Keratinocyte (primary cell): ENCODE results near the gene SMIM17. TPM values are rescaled to one million over a fixed set of nuclear protein-coding genes. Genes with fewer than 3 reads are reported as not detected.

Experiments used
- DNase-seq: peaks from one replicate; pipeline ENCODE4 v3.0.0-alpha.2; 2011; ENCODE audit warnings: low read depth, missing footprints, low spot score
- FAIRE-seq: peaks from 2 replicates; lab custom pipeline; 2011; peaks lifted over from hg19 to GRCh38; lab: Jason Lieb, UNC
- H2AFZ ChIP-seq: 2 replicates; pipeline ENCODE4 v1.6.0; 2012; ENCODE audit warnings: low read length, control low read depth, inconsistent platforms; ENCODE audit not compliant: control insufficient read depth
- H3K27ac ChIP-seq: 2 replicates; pipeline ENCODE4 v1.5.1; 2011; ENCODE audit warnings: low read length; ENCODE audit not compliant: control insufficient read depth, insufficient read depth
- H3K27me3 ChIP-seq: 3 replicates; pipeline ENCODE4 v1.6.0; 2011; ENCODE audit warnings: low read length; ENCODE audit not compliant: control insufficient read depth, insufficient read depth; ENCODE audit errors: extremely low read depth
- H3K36me3 ChIP-seq, 2 experiments: 2 replicates in 1 of 2; 3 replicates in 1 of 2; pipeline ENCODE4 v1.5.1; 2011; ENCODE audit warnings: low read length in 2 of 2, mild to moderate bottlenecking in 1 of 2; ENCODE audit not compliant: control insufficient read depth in 2 of 2, insufficient read depth in 2 of 2; ENCODE audit errors: extremely low read depth in 1 of 2
- H3K4me1 ChIP-seq: 3 replicates; pipeline ENCODE4 v1.5.1; 2011; ENCODE audit warnings: low read length; ENCODE audit not compliant: control insufficient read depth, insufficient read depth; ENCODE audit errors: extremely low read depth
- H3K4me2 ChIP-seq: 3 replicates; pipeline ENCODE4 v1.6.0; 2011; ENCODE audit warnings: low read depth, low read length; ENCODE audit not compliant: control insufficient read depth, insufficient read depth; ENCODE audit errors: extremely low read depth
- H3K4me3 ChIP-seq, 3 experiments: fragments of 200-600 bp in 1 of 3; sonication (generic) in 1 of 3; 2 replicates in 2 of 3; 3 replicates in 1 of 3; pipeline ENCODE4 v1.5.1; 2011 to 2016; ENCODE audit warnings: low read length in 3 of 3, mild to moderate bottlenecking in 3 of 3, control low read depth in 2 of 3, inconsistent platforms in 1 of 3, low read depth in 1 of 3, mixed read lengths in 1 of 3, mixed run types in 1 of 3, moderate library complexity in 1 of 3; ENCODE audit not compliant: control insufficient read depth in 2 of 3, insufficient read depth in 2 of 3; ENCODE audit errors: extremely low read depth in 1 of 3
- H3K79me2 ChIP-seq: 2 replicates; pipeline ENCODE4 v1.6.0; 2012; ENCODE audit warnings: low read length; ENCODE audit not compliant: control insufficient read depth, insufficient read depth
- H3K9ac ChIP-seq: 3 replicates; pipeline ENCODE4 v1.6.0; 2011; ENCODE audit warnings: low read length; ENCODE audit not compliant: control insufficient read depth, insufficient read depth; ENCODE audit errors: extremely low read depth
- H3K9me1 ChIP-seq: 3 replicates; pipeline ENCODE4 v1.6.0; 2011; ENCODE audit warnings: low read length; ENCODE audit not compliant: control insufficient read depth, insufficient read depth; ENCODE audit errors: extremely low read depth
- H3K9me3 ChIP-seq: 2 replicates; pipeline ENCODE4 v1.5.1; 2012; ENCODE audit warnings: low read depth, low read length; ENCODE audit not compliant: control insufficient read depth
- H4K20me1 ChIP-seq: 3 replicates; pipeline ENCODE4 v1.6.0; 2011; ENCODE audit warnings: low read length; ENCODE audit not compliant: control insufficient read depth, insufficient read depth; ENCODE audit errors: extremely low read depth
- CTCF ChIP-seq, 3 experiments: IDR thresholded peaks in 1 of 3; conservative IDR thresholded peaks in 1 of 3; optimal IDR thresholded peaks in 1 of 3; 2 replicates in 2 of 3; 3 replicates in 1 of 3; pipeline versions ENCODE3 to v1.5.1; 2011; ENCODE audit warnings: low read length in 3 of 3, mild to moderate bottlenecking in 3 of 3, moderate library complexity in 2 of 3, control low read depth in 1 of 3, inconsistent platforms in 1 of 3; ENCODE audit not compliant: insufficient read depth in 2 of 3; ENCODE audit errors: extremely low read depth in 1 of 3
- EZH2 ChIP-seq: IDR thresholded peaks from one replicate; pipeline ENCODE4 v1.6.1; 2012; ENCODE audit warnings: inconsistent platforms, mild to moderate bottlenecking, low read length, moderate library complexity
- dilution Hi-C: fragments of 300-500 bp; cut with MboI; formaldehyde crosslinking; loops from one replicate; pipeline ENCODE4 v1.7.0; 2020; ENCODE audit warnings: low sequenced_read_pairs; ENCODE audit not compliant: extremely low pct_ligation_motif_present
- polyA plus RNA-seq, 5 experiments: library from polyadenylated mRNA; depleted of rRNA in 3 of 5; stranded (reverse) in 3 of 5; stranded (forward) in 1 of 5; unstranded in 1 of 5; fragments of >200 nt; gene quantifications; 1 replicate in 1 of 5; 2 replicates in 3 of 5; 3 replicates in 1 of 5; pipeline versions ENCODE4 v1.2.1 to v1.2.3, GENCODE V29; 2011 to 2012; ENCODE audit warnings: missing spikeins in 2 of 5, low read depth in 1 of 5, low replicate concordance in 1 of 5

Gene SMIM17
- polyA plus RNA-seq, 1 donor (not counting 4 experiments of a cell fraction or from before 2014, with no cell fraction given), result 0.13 TPM

- TF ChIP-seq EZH2 (no peak), CTCF (optimal IDR thresholded peaks at IDR 0.05 in 1 of 3, IDR thresholded peaks at IDR 0.05 in 1 of 3, conservative IDR thresholded peaks at IDR 0.05 in 1 of 3; ENCODE audit: extremely low read depth in 1 of 3, insufficient read depth in 2 of 3, low read length in 3 of 3) (no peak)
- Histone ChIP-seq H3K4me2 (no peak overlapping the region), H3K27me3 (no peaks in the 10 kb centered on the region), H3K79me2 (no peaks in the 10 kb centered on the region), H3K4me1 (no peaks in the 10 kb centered on the region), H3K36me3 (no peaks in the 10 kb centered on the region), H3K27ac (no peak overlapping the region), H3K9ac (no peak overlapping the region), H4K20me1 (no peaks in the 10 kb centered on the region), H3K9me3 (peaks cover 8% of the 10 kb centered on the region), H3K9me1 (no peaks in the 10 kb centered on the region), H3K4me3 (no peak overlapping the region), H2AFZ (no peak overlapping the region)
- no peak for FAIRE-seq
- DNase-seq, result no peak
- dilution Hi-C loops, result no loop called here
Measured at GRCh38 chr19:56690670-56691069, 47.7 kb downstream of the SMIM17 start.

- H3K9me3 ChIP-seq, result peaks cover 6% of the 10 kb centered on the region
- no peak overlapping the region for H3K9ac ChIP-seq
- no peak overlapping the region for H3K27ac ChIP-seq
- no peaks in the 10 kb centered on the region for H3K27me3 ChIP-seq
- H3K79me2 ChIP-seq, result no peaks in the 10 kb centered on the region
- H4K20me1 ChIP-seq, result no peaks in the 10 kb centered on the region
- no peak for FAIRE-seq
- no peaks in the 10 kb centered on the region for H3K9me1 ChIP-seq
- no peaks in the 10 kb centered on the region for H3K36me3 ChIP-seq
- no peak overlapping the region for H3K4me2 ChIP-seq
- no peak overlapping the region for H3K4me3 ChIP-seq
- dilution Hi-C loops, result no loop called here
- TF ChIP-seq CTCF (optimal IDR thresholded peaks at IDR 0.05 in 1 of 3, IDR thresholded peaks at IDR 0.05 in 1 of 3, conservative IDR thresholded peaks at IDR 0.05 in 1 of 3; ENCODE audit: extremely low read depth in 1 of 3, insufficient read depth in 2 of 3, low read length in 3 of 3) (no peak), EZH2 (no peak)
- H2AFZ ChIP-seq, result no peak overlapping the region
- H3K4me1 ChIP-seq, result no peaks in the 10 kb centered on the region
- DNase-seq, result no peak
Measured at GRCh38 chr19:56692206-56692895, 49.4 kb downstream of the SMIM17 start.
